GM23338 (cell line): Measurements from ENCODE around the gene GDA.

Source experiments
- CREB1 ChIP-seq: fragments of 250-450 bp; sonication (Bioruptor Pico); IDR thresholded peaks from 2 replicates; pipeline ENCODE4 v1.5.0; 2020; ENCODE audit warnings: low read depth, mild to moderate bottlenecking, moderate library complexity
- CTCF ChIP-seq, 2 experiments: fragments of 200-600 bp in 1 of 2; sonication (generic) in 1 of 2; conservative IDR thresholded peaks; 2 replicates each; pipeline versions ENCODE4 v1.5.1 to v1.6.1; 2016 to 2017; ENCODE audit warnings: antibody characterized with exemption in 2 of 2, low read depth in 2 of 2, mild to moderate bottlenecking in 2 of 2, moderate library complexity in 1 of 2
- ETS1 ChIP-seq: IDR thresholded peaks from 2 replicates; pipeline ENCODE4 v1.6.1; 2016; ENCODE audit warnings: antibody characterized with exemption
- EZH2 ChIP-seq: fragments of 200-600 bp; sonication (generic); IDR thresholded peaks from one replicate; pipeline ENCODE4 v1.8.0; 2017; ENCODE audit warnings: antibody characterized with exemption, mild to moderate bottlenecking, low read depth; ENCODE audit not compliant: unreplicated experiment
- EZH2phosphoT487 ChIP-seq: fragments of 200-600 bp; sonication (generic); IDR thresholded peaks from one replicate; pipeline ENCODE4 v1.8.1; 2018; ENCODE audit warnings: antibody characterized with exemption; ENCODE audit not compliant: unreplicated experiment
- NANOG ChIP-seq: IDR thresholded peaks from 2 replicates; pipeline ENCODE4 v1.6.1; 2016; ENCODE audit warnings: antibody characterized with exemption, borderline replicate concordance
- POLR2AphosphoS5 ChIP-seq: IDR thresholded peaks from 2 replicates; pipeline ENCODE4 v1.6.1; 2016; ENCODE audit warnings: antibody characterized with exemption, low read depth
- REST ChIP-seq: IDR thresholded peaks from one replicate; pipeline ENCODE4 v1.6.1; 2018; ENCODE audit warnings: antibody characterized with exemption; ENCODE audit not compliant: unreplicated experiment
- STAT1 ChIP-seq: IDR thresholded peaks from one replicate; pipeline ENCODE4 v1.6.1; 2016; ENCODE audit warnings: antibody characterized with exemption; ENCODE audit not compliant: unreplicated experiment

GRCh38 chr9:72271613-72272478 lies 122.6 kb downstream of the GDA start:
- TF ChIP-seq EZH2, result no peak
- TF ChIP-seq CTCF (conservative IDR thresholded peaks at IDR 0.05; ENCODE audit: low read depth in 2 of 2), result peak; percentile 84 to 89
- no peak for TF ChIP-seq EZH2phosphoT487
- TF ChIP-seq REST, result no peak
- TF ChIP-seq POLR2AphosphoS5, result no peak
- TF ChIP-seq CREB1 (CRISPR knock-in tag), result no peak
- no peak for TF ChIP-seq ETS1
- TF ChIP-seq STAT1, result no peak
- TF ChIP-seq NANOG, result no peak
